Measurements from ENCODE around the gene PTPN1.
"Not testable (repeated sequence)": the region's sequence is repeated elsewhere in the genome, so short reads cannot be mapped to it uniquely, and the experiment has no call there.

Gene PTPN1

DNA sequence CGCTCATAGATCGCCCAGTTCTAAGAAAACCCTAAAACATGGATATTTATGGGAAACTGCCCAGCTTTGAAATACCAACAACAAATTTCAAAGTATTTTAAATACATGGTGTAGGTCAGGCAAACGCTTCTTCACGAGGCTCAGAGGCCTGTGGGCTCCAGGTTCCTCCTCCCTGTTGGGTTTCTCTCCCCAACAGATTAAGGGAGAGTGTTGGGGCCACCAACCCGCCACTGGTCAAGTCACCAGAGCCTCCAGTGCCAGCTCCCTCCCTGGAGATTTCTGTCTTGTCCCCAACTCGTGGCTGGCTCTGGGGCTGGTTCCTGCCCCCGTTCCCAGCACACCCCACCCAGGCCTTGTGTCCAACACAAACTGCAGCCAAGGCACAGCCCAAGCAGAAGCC is 87.9 kb downstream of the PTPN1 start:
- Histone ChIP-seq H3K36me3 (ENCODE audit: control insufficient read depth, insufficient read depth, low read length) (no peaks in the 10 kb centered on the region), H3K27me3 (ENCODE audit: control insufficient read depth, insufficient read depth, low read length) (peaks cover 22% of the 10 kb centered on the region), H3K4me1 (ENCODE audit: control insufficient read depth, insufficient read depth, low read length) (peaks cover 10% of the 10 kb centered on the region), H3K4me3 (ENCODE audit: low read length) (no peak overlapping the region), H3K9ac (ENCODE audit: low read length) (no peak overlapping the region), H3K9me3 (ENCODE audit: control insufficient read depth, low read length) (no peaks in the 10 kb centered on the region)

DNA sequence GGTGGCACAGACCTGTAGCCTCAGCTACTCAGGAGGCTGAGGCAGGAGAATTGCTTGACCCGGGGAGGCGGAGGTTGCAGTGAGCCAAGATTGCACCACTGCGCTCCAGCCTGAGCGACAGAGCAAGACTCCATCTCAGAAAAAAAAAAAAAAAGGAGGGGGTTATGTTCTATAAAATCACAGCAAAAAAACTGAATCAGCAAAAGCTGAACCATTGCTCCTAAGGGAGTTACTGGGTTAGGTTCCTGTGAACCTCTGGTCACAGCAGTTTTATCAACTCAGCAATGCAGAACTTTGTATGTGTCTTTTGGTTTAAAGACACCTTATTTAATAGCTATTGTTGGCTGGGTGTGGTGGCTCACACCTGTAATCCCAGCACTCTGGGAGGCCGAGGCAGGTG is 88.6 kb downstream of the PTPN1 start:
- Histone ChIP-seq H3K27me3 (ENCODE audit: control insufficient read depth, insufficient read depth, low read length) (peaks cover 22% of the 10 kb centered on the region), H3K4me1 (ENCODE audit: control insufficient read depth, insufficient read depth, low read length) (peaks cover 10% of the 10 kb centered on the region)
- H3K9ac ChIP-seq (ENCODE audit: low read length); H3K4me3 ChIP-seq (ENCODE audit: low read length); H3K36me3 ChIP-seq (ENCODE audit: control insufficient read depth, insufficient read depth, low read length); H3K9me3 ChIP-seq (ENCODE audit: control insufficient read depth, low read length): not testable (repeated sequence)

DNA sequence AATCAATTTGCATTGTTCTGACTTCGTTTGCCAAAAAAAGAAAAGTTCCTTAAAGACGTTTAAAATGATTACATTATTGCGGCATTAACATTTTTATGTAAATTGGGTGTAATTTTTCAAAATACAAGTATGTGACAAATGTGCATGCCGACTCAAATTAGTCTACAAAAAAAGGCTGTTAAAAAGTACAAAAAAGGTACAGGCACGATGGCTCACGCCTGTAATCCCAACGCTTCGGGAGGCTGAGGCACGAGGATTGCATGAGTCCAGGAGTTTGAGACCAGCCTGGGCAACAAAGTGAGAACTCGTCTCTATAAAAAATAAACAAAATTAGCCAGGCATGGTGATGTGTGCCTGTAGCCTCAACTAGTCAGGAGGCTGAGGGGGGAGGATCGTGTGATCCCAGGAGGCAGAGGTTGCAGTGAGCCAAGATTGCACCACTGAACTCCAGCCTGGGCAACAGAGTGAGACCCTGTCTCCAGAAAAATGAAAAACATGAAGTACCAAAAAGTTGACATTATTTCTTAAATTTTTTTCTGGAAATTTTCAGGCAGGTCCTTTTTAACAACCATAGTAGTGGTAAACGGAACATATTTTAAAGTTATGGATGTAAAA is 90.2 kb downstream of the PTPN1 start:
- Histone ChIP-seq H3K36me3 (ENCODE audit: control insufficient read depth, insufficient read depth, low read length) (no peaks in the 10 kb centered on the region), H3K9ac (ENCODE audit: low read length) (no peak overlapping the region), H3K27me3 (ENCODE audit: control insufficient read depth, insufficient read depth, low read length) (peaks cover 19% of the 10 kb centered on the region), H3K4me3 (ENCODE audit: low read length) (no peak overlapping the region), H3K9me3 (ENCODE audit: control insufficient read depth, low read length) (no peaks in the 10 kb centered on the region), H3K4me1 (ENCODE audit: control insufficient read depth, insufficient read depth, low read length) (peaks cover 10% of the 10 kb centered on the region)

DNA sequence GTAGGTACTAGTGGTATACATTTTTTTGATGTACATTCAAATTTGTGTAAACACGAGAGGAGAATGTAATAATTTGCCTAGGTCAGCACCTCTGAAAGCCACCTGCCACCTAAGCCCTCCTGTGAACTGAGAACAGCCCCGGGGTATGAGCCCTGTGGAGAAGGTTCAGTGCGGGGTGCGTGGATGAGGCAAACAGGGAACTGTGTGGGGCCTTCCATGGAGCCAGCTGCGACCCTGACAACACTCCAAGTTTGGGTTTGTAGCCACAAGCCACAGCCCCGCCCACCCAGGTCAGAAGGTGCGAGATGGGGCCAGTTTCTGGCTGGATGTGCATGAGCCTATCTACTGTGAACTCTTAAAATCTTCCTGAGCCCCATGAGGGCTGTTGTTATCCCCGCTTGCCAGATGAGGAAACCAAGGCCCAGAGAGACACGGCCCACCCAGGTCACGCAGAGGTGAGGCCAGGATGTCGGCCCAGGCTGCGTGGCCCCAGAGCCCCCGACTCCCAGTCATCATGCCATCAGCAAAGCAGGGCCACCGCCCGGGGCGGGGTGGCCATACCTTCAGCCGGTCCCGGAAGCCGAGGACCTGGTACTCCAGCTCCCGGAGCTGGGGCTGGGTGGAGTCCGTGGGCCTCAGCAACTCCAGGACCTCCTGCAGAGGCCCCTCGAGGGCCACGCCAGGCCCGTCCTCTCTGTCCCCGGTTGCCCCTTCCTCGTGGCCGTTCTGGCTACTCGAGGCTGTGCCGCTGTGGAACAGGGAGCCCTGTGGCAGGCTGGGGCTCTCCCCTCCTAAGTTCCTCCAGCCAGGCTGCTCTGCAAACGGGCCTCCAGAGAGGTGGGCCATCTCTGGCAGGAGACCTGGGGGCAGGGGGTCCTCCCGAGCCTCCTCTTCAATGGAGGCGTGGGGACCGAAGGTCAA is 91.6 kb downstream of the PTPN1 start:
- Histone ChIP-seq H3K4me3 (ENCODE audit: low read length) (no peak overlapping the region), H3K27me3 (ENCODE audit: control insufficient read depth, insufficient read depth, low read length) (peaks cover 5% of the 10 kb centered on the region), H3K9ac (ENCODE audit: low read length) (no peak overlapping the region), H3K9me3 (ENCODE audit: control insufficient read depth, low read length) (no peaks in the 10 kb centered on the region), H3K4me1 (ENCODE audit: control insufficient read depth, insufficient read depth, low read length) (peaks cover 5% of the 10 kb centered on the region), H3K36me3 (ENCODE audit: control insufficient read depth, insufficient read depth, low read length) (no peaks in the 10 kb centered on the region)

DNA sequence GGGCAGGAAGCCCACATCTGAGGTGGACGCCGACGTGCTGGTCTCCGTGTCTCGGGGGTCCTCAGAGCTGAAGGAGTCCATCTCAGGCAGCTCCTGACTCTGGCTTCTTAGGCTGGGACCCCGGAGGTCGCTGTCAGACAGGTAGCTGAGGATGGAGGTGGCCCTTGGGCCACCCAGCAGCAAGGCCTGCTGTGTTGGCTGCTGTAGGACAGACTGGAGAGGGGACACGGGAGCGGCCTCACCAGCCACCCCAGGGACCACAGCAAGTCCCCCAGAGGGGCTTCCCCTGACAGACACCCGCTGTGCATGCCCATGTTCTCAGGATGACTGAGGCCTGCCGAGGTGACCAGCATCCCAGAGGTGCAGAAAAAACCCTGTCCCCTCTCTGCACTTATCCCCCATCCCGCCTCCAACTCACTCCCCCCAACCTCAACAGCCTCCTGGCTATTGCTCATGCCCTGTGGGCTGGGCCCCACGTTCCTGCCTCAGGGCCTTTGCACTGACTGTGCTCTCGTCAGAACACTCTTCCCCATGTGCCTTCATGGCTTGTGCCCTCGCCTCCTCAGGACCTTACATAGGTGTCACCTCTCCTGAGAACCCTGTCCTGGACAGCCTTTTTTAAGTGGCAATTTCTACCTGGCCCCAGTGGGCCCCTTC is 92.4 kb downstream of the PTPN1 start:
- Histone ChIP-seq H3K9me3 (ENCODE audit: control insufficient read depth, low read length) (no peaks in the 10 kb centered on the region), H3K36me3 (ENCODE audit: control insufficient read depth, insufficient read depth, low read length) (no peaks in the 10 kb centered on the region)

DNA sequence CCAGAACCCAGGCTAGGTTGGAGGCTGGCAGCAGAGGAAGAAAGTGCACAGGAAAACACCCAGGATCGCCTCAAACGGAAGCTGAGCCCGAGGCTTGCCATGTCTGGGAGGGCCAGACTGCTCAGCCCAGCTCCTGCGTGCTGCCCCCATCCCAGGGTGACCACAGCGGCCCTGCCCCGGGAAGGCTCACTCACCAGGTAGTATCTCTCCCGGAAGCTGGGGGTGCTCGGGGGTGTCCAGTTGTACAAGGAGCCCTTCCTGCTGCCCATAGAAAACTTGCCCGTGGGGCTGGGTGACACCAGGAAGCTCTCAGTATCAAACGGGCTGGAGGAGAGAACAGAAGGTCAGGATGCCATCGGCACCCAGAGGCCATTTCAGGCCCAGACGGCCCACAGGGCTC is 94.3 kb downstream of the PTPN1 start:
- H3K36me3 ChIP-seq (ENCODE audit: control insufficient read depth, insufficient read depth, low read length) = no peaks in the 10 kb centered on the region
- no peak overlapping the region for H3K4me3 ChIP-seq (ENCODE audit: low read length)
- H3K9ac ChIP-seq (ENCODE audit: low read length) = no peak overlapping the region
- H3K9me3 ChIP-seq (ENCODE audit: control insufficient read depth, low read length) = no peaks in the 10 kb centered on the region
- H3K4me1 ChIP-seq (ENCODE audit: control insufficient read depth, insufficient read depth, low read length) = peaks cover 5% of the 10 kb centered on the region
- peaks cover 5% of the 10 kb centered on the region for H3K27me3 ChIP-seq (ENCODE audit: control insufficient read depth, insufficient read depth, low read length)

More for the DNA sequence above, 92.4 kb downstream of the PTPN1 start:
- H3K4me3 ChIP-seq (ENCODE audit: low read length) = no peak overlapping the region
- H3K4me1 ChIP-seq (ENCODE audit: control insufficient read depth, insufficient read depth, low read length) = peaks cover 5% of the 10 kb centered on the region
- H3K27me3 ChIP-seq (ENCODE audit: control insufficient read depth, insufficient read depth, low read length) = peaks cover 5% of the 10 kb centered on the region
- no peak overlapping the region for H3K9ac ChIP-seq (ENCODE audit: low read length)

DNA sequence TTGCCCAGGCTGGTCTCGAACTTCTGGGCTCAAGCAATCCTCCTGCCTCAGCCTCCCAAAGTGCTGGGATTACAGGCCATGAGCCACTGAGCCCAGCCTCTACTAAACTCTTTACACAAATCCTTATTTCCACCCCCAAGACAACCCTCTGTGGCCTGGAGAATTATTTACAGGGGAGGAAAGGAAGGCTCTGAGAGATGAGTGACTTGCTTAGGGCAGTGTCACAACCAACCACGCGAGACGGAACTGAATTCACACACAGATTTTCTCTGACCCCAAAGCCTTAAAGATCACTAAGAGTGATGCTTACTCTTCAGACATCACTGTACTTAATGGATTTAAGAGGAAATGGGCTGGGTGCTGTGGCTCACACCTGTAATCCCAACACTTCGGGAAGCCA is 95.0 kb downstream of the PTPN1 start:
- H3K4me3 ChIP-seq (ENCODE audit: low read length) = no peak overlapping the region
- no peak overlapping the region for H3K9ac ChIP-seq (ENCODE audit: low read length)
- H3K36me3 ChIP-seq (ENCODE audit: control insufficient read depth, insufficient read depth, low read length) = no peaks in the 10 kb centered on the region
- peaks cover 5% of the 10 kb centered on the region for H3K4me1 ChIP-seq (ENCODE audit: control insufficient read depth, insufficient read depth, low read length)
- H3K27me3 ChIP-seq (ENCODE audit: control insufficient read depth, insufficient read depth, low read length) = peaks cover 5% of the 10 kb centered on the region
- no peaks in the 10 kb centered on the region for H3K9me3 ChIP-seq (ENCODE audit: control insufficient read depth, low read length)

DNA sequence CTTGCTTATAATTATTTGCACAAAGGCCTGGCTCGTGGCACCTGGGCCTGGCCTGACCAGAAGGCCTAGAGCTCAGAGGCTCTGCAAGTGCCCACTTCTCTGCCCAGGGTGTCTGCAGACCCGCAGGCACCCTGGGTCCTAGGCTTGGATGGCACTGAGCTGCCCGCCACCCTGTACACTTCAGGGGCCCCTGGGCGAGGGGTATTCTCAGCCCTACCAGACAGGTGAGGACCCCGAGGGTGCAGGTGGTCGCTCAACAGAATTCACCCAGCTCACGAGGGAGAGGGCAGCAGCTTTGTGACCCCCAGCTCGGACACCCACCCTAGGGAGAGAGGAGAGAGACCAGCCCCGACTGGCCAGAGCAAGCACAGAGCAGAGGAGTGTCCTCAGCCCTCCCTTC is 97.3 kb downstream of the PTPN1 start:
- Histone ChIP-seq H3K4me3 (ENCODE audit: low read length) (no peak overlapping the region), H3K9ac (ENCODE audit: low read length) (no peak overlapping the region), H3K36me3 (ENCODE audit: control insufficient read depth, insufficient read depth, low read length) (no peaks in the 10 kb centered on the region), H3K9me3 (ENCODE audit: control insufficient read depth, low read length) (no peaks in the 10 kb centered on the region), H3K4me1 (ENCODE audit: control insufficient read depth, insufficient read depth, low read length) (no peaks in the 10 kb centered on the region), H3K27me3 (ENCODE audit: control insufficient read depth, insufficient read depth, low read length) (no peaks in the 10 kb centered on the region)

DNA sequence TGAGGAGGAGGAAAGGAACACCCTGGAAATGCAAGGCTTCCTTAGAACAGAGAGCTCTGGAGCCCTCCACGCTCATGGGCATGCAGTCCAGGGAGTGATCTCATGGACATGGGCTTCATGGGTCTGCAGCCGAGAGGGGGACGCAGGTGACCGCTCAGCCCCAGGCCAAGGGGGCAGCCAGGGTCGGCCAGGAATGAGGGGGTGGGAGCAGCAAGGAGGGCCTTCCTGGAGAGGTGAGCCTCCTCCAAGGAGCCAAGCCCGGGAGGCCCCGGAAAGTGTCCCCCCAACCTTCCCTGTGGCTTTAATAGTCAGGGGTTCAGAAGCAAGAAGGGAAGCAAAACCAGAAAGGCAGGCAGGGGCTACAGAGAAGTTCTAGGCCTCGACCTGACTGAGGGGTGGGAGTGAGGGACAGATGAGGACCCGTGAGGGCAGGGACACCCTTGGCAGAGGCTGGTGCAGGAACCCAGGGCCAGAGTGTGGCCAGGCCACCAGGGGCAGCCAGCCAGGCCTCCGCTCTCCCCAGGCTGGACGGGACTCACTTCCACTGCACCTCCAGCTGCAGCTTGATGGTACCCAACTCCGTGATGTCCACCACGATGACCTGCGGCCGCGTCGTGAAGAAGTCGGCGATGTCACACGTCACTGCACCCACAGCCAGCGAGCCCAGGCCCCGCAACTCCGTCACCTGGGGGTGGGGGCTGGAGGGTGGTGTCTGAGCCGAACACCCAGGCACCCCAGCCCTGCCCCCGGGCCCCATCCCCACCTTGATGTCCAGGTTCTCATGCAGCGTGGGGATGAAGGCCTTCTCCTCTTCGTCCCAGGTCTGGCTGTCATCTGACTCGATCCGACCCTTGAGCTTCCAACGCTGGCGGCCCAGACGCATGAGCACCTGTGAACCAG is 97.9 kb downstream of the PTPN1 start:
- H3K4me1 ChIP-seq (ENCODE audit: control insufficient read depth, insufficient read depth, low read length) = no peaks in the 10 kb centered on the region
- no peaks in the 10 kb centered on the region for H3K9me3 ChIP-seq (ENCODE audit: control insufficient read depth, low read length)
- no peaks in the 10 kb centered on the region for H3K36me3 ChIP-seq (ENCODE audit: control insufficient read depth, insufficient read depth, low read length)
- no peaks in the 10 kb centered on the region for H3K27me3 ChIP-seq (ENCODE audit: control insufficient read depth, insufficient read depth, low read length)
- no peak overlapping the region for H3K4me3 ChIP-seq (ENCODE audit: low read length)
- no peak overlapping the region for H3K9ac ChIP-seq (ENCODE audit: low read length)

DNA sequence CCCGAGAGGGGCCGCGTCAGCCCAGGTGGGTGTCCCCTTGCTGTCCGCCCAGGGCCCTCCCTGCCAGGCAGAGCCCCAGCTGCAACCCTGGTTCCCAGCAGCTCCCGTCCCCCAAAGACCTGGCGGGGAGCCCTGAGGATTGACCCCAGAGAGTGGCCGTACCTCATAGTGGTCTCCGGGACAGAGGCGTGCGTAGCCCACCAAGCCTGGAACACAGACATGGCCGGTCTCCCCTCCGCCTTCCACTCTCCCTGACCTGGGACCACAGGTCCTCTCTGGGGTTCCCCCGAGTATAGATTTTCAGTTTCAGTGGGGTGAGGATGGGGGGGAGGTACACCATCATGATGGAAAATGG is 98.5 kb downstream of the PTPN1 start:
- Histone ChIP-seq H3K36me3 (ENCODE audit: control insufficient read depth, insufficient read depth, low read length) (no peaks in the 10 kb centered on the region), H3K9me3 (ENCODE audit: control insufficient read depth, low read length) (no peaks in the 10 kb centered on the region), H3K4me1 (ENCODE audit: control insufficient read depth, insufficient read depth, low read length) (no peaks in the 10 kb centered on the region), H3K27me3 (ENCODE audit: control insufficient read depth, insufficient read depth, low read length) (no peaks in the 10 kb centered on the region), H3K4me3 (ENCODE audit: low read length) (no peak overlapping the region), H3K9ac (ENCODE audit: low read length) (no peak overlapping the region)

DNA sequence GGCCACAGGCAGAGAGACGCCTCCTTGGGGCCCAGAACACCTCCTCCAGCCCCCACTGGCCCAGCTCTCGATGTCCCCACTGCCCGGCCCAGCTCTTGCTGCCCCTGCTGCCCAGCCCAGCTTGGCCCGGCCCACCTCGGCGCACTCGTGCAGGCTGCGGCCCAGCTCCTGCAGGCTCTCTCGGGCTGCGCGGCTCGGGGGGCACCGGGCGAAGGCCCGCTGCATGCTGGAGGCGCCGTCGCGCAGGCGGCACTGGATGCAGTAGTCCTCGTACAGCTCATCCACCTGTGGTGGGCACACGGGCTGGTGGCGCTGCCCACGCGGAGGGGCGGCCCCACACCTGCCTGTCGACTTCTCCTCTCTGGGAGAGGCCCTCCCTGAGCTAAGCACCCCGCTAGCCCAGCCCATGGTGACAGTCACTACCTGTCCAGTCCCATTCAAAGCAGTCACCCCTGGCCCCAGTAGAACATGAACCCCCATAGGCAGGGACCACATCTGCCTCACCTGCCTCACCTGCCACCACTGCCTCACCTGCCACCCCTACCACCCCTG is 99.3 kb downstream of the PTPN1 start:
- H3K27me3 ChIP-seq (ENCODE audit: control insufficient read depth, insufficient read depth, low read length) = no peaks in the 10 kb centered on the region
- H3K9ac ChIP-seq (ENCODE audit: low read length) = no peak overlapping the region
- H3K9me3 ChIP-seq (ENCODE audit: control insufficient read depth, low read length) = no peaks in the 10 kb centered on the region
- H3K4me3 ChIP-seq (ENCODE audit: low read length) = no peak overlapping the region
- no peaks in the 10 kb centered on the region for H3K4me1 ChIP-seq (ENCODE audit: control insufficient read depth, insufficient read depth, low read length)
- no peaks in the 10 kb centered on the region for H3K36me3 ChIP-seq (ENCODE audit: control insufficient read depth, insufficient read depth, low read length)
